GM18858 (cell line): ENCODE results near the gene MACROH2A2.
"Not testable (repeated sequence)": the region's sequence is repeated elsewhere in the genome, so short reads cannot be mapped to it uniquely, and the experiment has no call there.

Source experiments
- ATAC-seq: cut with Tn5 transposase; IDR thresholded peaks from one replicate; pipeline ENCODE4 v1.9.1; 2021; ENCODE audit not compliant: unreplicated experiment

Gene MACROH2A2

GRCh38 chr10:70097459-70097858 is 44.8 kb downstream of the MACROH2A2 start:
- ATAC-seq, result no peak

DNA sequence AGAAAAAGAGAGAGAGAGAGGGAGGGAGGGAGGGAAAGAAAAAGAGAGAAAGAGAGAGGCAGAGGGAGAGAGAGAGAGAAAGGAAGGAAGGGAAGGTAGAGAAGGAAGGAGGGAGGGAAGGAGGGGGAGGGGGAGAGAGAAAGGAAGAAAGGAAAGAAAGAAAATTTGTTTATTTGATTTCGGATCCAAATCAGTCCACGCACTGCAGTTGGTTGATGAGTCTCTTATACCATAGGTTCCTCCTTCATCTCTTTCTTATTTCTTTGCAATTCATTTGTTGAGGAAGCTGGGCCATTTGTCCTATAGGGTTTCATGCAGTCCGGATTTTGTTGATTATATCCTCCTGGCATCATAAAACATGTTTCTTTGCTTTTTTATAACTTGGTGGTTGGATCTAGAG is 45.6 kb downstream of the MACROH2A2 start:
- no peak for ATAC-seq

DNA sequence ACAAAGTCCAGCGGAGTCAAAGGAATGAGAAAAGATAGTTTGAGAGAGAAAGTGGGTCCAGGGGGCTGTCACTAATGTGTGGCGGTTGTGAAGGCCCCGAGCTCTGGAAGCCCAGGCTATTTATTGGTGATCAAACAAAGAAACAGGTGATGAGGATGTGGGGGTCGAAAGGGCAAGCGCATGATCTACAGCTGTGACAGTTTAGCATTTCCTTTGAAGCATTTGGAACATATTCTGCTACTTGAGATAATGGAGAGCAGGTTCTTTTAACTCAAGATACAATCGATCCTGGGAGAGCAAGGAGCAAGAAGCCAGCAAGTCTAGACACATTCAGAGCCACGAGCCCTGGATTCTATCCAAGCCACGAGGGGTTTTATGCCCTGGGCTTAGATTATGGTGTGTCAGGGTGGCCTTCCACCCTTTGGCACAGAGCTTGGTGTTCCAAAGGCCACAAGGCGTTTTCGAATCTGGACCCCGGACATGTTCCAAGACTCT is 48.5 kb downstream of the MACROH2A2 start:
- not testable (repeated sequence) for ATAC-seq

DNA sequence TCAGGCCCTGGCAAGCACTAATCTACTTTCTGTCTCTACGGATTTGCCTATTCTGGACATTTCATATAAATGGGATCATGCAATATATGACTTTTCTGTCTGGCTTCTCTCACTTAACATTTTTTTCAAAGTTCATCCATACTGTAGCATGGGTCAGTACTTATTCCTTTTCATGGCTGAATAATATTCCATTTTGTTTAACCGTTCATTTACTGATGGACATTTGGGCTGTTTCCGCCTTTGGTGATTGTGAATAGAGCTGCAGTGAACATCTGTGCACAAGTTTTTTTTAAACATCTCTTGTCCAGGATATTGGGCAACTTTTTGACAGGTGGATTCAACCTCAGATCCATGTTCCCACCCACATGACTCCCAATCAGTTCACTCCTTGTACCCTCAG is 49.0 kb downstream of the MACROH2A2 start:
- no peak for ATAC-seq

GRCh38 chr10:70106958-70107791 is 54.5 kb downstream of the MACROH2A2 start:
- ATAC-seq, result no peak

- ATAC-seq, result no peak
Measured at GRCh38 chr10:70109064-70109729, 56.6 kb downstream of the MACROH2A2 start.

DNA sequence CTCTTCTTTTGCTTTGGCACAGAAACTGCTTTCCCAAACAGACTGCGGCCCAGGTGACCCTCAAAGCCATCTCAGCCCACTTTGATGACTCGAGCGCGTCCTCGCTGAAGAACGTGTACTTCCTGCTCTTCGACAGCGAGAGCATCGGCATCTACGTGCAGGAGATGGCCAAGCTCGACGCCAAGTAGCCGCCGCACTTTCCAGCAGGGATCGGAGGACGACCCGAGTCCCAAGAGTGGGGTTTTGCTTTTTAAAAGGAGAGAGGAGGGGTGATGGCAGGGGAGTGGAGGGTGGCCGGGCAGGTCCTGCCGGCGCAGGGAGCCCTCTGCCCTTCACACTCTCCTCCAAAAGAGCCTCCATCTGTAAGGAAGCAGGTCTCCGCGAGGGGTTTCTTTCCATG is 58.9 kb downstream of the MACROH2A2 start:
- ATAC-seq, result no peak

- ATAC-seq, result no peak
Measured at GRCh38 chr10:70112071-70112470, 59.4 kb downstream of the MACROH2A2 start.

DNA sequence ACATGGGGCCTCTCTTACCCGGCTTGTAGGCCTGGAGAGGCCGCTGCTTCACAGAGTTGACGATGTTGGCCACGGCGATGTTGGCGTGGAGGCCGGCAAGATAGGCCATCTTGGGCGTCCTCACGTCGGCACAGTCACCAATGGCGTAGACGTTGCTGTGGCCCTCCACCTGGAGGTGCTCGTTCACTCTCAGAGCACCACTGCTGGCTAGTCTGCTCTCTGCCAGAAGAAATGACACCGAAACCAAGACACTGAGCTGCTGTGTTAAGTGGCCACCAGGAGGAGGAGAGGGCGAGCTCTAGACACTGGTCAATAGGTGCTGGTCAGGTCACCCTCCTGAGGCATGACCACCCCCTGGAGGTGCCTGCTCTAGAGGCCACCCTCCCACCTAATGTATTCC is 62.3 kb downstream of the MACROH2A2 start:
- ATAC-seq, result no peak

GRCh38 chr10:70115948-70116682 is 63.5 kb downstream of the MACROH2A2 start:
- ATAC-seq, result no peak

DNA sequence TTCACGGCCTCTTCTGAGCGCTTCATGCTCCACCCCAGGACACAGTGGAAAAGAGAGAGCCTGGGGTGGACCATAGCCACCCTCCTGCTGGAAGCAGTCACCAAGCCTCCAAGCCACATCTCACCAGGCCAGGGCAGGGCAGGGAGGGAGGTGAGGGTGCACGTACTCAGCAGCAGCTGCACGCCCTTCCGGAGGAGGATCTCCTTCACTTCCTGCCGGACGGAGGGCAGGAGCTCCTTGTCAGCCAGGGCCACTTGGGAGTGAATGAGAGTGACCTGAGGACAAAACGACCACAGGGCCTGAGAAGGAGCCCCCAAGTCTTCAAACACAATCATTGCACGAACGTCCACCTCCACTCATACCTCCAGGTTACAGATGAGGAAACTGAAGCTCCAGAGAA is 65.0 kb downstream of the MACROH2A2 start:
- no peak for ATAC-seq

GRCh38 chr10:70118196-70118595 is 65.5 kb downstream of the MACROH2A2 start:
- ATAC-seq, result no peak

DNA sequence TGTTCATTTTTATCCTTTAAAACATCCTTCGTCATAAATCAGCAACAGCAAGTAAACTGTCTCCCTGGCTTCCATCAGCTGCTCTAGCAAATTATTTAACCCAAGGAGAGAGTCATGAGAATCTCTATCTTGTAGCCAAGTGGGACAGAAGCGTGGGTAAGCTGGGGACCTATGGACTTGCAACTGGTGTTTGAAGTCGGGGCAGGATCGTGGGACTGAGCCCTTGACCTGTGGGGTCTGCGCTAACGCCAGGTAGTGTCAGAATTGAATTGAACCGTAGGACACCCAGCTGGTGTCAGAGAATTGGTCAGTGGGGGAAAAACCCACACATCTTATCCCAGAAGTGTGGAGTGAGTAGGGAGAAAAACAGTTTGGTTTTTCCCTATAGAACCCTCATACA is 66.6 kb downstream of the MACROH2A2 start:
- ATAC-seq, result no peak

DNA sequence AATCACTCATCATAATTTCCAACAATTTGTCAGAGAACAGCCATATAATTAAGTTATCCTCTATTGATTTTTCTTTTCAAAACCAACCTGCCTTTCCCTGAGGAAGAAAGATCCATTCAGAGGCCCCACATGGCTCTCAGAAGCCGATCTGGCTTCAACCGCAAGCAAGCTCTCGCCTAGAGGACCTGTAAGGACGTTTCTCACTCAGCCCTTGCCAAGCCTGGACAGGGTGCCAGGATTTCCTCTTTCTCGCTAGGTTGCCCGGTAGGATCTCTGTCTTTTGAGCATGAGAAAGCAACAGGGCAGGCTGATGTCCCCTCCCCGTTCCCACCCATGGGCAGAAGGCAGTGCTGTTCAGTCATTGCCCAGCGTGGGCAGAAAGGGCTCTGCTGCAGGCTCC is 67.0 kb downstream of the MACROH2A2 start:
- ATAC-seq, result no peak

DNA sequence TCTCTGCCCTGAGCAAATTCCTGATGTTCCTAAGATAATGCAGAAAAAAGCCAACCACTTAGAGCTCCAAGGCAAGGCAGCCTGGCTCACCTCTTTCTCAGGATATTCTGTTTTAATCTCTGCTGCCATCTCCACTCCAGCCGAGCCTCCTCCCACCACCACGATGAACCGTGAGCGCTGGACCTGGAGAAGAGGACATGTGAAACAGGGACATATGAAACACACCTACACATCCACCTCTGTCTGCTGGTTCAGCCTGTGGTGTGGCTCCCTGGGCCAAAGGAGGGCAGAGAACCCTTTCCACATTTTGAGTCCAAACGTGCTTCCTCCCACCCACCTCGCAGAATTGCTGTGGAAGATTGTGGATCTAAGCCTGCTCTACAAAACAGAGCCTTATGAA is 67.8 kb downstream of the MACROH2A2 start:
- no peak for ATAC-seq

GRCh38 chr10:70121281-70121949 is 68.8 kb downstream of the MACROH2A2 start:
- no peak for ATAC-seq

DNA sequence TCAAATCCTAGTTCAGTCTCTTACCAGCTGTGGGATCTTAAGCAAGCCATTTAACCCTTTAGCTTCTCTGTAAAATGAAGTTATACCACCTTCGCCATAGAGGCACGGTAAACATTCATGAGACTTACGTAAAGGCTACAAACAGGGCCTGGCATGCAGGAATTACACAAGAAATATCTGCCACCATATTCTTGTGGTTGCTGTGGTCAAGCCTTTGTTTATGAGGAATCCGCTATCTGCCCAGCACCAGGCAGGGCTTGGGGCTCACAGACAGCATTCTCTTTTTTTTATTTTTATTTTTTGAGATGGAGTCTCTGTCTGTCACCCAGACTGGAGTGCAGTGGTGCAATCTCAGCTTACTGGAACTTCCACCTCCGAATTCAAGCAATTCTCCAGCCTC is 70.1 kb downstream of the MACROH2A2 start:
- ATAC-seq, result no peak

GRCh38 chr10:70123166-70123565 is 70.5 kb downstream of the MACROH2A2 start:
- ATAC-seq, result not testable (repeated sequence)

DNA sequence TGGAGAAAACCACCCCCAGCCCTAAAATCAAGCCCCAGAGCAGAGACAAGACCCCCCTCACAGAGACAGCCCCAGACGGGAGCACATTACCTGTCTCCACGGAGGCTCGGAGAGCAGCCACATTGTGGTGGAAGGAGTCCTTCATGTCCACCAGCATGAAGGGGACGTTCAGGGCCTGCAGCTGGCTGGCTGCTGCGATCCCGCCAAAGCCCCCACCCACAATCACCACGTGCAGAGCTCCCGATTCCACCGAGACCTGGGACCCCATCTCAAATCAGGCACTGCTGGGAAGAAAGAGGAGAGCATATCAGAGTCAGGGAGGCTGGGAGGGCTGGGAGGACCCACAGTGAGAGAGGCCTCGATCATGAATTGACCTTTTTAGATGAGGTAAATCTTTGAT is 71.2 kb downstream of the MACROH2A2 start:
- ATAC-seq, result no peak

- ATAC-seq, result no peak
Measured at GRCh38 chr10:70124415-70124814, 71.8 kb downstream of the MACROH2A2 start.

DNA sequence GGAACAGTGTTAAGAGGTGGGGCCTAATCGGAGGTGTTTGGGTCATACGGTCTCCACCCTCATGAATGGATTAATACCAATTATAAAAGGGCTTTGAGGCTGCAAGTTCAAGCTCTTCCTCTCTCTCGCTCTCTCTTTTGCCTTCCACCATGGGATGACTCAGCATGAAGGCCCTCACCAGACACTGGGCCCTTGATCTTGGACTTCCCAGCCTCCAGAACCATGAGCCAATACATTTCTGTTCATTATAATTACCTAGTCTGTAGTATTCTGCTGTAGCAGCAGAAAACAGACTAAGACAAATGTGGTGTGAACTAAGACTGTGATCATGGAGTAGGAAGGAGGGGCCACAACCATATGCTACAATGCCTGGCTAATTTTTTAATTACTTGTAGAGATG is 72.3 kb downstream of the MACROH2A2 start:
- ATAC-seq, result no peak
